Thyroid gland (tissue), 4 donors: ENCODE results near the gene IFNK.

Source experiments
- POLR2A ChIP-seq, 2 donors: fragments of 450-650 bp; IDR thresholded peaks; one replicate each; pipeline ENCODE4 v1.6.1; 2017; ENCODE audit warnings: antibody characterized with exemption in 2 of 2, mild to moderate bottlenecking in 2 of 2, moderate library complexity in 1 of 2
- TF ChIP-seq, protein P1 (sequence below), 6 experiments: fragments of 200-600 bp in 3 of 6; fragments of 450-650 bp in 3 of 6; sonication (generic) in 3 of 6; IDR thresholded peaks; one replicate each; pipeline ENCODE4 v1.5.1; 2016 to 2019; ENCODE audit warnings: antibody characterized with exemption in 6 of 6, mild to moderate bottlenecking in 2 of 6, inconsistent platforms in 1 of 6, moderate library complexity in 1 of 6

- TF ChIP-seq, protein P1, sequence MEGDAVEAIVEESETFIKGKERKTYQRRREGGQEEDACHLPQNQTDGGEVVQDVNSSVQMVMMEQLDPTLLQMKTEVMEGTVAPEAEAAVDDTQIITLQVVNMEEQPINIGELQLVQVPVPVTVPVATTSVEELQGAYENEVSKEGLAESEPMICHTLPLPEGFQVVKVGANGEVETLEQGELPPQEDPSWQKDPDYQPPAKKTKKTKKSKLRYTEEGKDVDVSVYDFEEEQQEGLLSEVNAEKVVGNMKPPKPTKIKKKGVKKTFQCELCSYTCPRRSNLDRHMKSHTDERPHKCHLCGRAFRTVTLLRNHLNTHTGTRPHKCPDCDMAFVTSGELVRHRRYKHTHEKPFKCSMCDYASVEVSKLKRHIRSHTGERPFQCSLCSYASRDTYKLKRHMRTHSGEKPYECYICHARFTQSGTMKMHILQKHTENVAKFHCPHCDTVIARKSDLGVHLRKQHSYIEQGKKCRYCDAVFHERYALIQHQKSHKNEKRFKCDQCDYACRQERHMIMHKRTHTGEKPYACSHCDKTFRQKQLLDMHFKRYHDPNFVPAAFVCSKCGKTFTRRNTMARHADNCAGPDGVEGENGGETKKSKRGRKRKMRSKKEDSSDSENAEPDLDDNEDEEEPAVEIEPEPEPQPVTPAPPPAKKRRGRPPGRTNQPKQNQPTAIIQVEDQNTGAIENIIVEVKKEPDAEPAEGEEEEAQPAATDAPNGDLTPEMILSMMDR (IDR thresholded peaks at IDR 0.05), result no peak
- TF ChIP-seq POLR2A (IDR thresholded peaks at IDR 0.05), result no peak
Measured at GRCh38 chr9:27497883-27498417, 26.1 kb upstream of the IFNK start.
